Measurements from ENCODE around the gene ZNF384.
A peak's percentile ranks its signal among the peaks of the same experiment; 100 is the strongest.

DNA sequence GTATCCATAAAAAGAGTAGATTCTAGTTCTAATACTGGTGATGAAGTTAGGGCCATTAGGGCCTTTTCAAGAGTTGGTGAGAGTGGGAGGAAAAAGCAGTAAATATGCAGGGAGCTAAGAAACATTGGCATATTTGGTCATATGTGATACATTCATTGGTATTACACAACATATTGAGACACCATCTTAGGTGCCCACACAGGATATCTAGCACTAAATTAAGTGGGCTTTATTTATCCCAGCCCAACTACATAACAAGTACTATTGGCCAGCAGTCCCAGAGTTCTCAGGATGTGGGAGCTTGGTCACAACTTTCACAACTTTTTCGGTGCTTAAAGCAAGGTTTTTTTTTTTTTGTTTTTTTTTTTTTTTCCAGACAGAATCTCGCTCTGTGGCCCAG is 24.3 kb downstream of the ZNF384 start:
- TF ChIP-seq POLR2A (IDR thresholded peaks at IDR 0.05; ENCODE audit: extremely low read depth, insufficient read length), result no peak
- TF ChIP-seq, protein P1, sequence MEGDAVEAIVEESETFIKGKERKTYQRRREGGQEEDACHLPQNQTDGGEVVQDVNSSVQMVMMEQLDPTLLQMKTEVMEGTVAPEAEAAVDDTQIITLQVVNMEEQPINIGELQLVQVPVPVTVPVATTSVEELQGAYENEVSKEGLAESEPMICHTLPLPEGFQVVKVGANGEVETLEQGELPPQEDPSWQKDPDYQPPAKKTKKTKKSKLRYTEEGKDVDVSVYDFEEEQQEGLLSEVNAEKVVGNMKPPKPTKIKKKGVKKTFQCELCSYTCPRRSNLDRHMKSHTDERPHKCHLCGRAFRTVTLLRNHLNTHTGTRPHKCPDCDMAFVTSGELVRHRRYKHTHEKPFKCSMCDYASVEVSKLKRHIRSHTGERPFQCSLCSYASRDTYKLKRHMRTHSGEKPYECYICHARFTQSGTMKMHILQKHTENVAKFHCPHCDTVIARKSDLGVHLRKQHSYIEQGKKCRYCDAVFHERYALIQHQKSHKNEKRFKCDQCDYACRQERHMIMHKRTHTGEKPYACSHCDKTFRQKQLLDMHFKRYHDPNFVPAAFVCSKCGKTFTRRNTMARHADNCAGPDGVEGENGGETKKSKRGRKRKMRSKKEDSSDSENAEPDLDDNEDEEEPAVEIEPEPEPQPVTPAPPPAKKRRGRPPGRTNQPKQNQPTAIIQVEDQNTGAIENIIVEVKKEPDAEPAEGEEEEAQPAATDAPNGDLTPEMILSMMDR (IDR thresholded peaks at IDR 0.05; ENCODE audit: low read depth, low read length), result no peak
- TF ChIP-seq, protein P2, sequence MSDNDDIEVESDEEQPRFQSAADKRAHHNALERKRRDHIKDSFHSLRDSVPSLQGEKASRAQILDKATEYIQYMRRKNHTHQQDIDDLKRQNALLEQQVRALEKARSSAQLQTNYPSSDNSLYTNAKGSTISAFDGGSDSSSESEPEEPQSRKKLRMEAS (IDR thresholded peaks at IDR 0.05; ENCODE audit: low read depth, low read length), result 0 out of 2 replicates have a peak, but pooled peaks have one; percentile 13
- TF ChIP-seq MYC (IDR thresholded peaks at IDR 0.05; ENCODE audit: low read depth, low read length), result no peak
